Esophagus squamous epithelium (tissue), 5 donors: ENCODE measurements around the gene BAZ2A. TPM values are rescaled to one million over a fixed set of nuclear protein-coding genes. Genes with fewer than 3 reads are reported as not detected.

Source experiments
- DNase-seq: peaks from one replicate; lab custom pipeline; 2025; lab: John Stamatoyannopoulos, UW
- H3K27ac ChIP-seq, 4 donors: fragments of 200-600 bp; sonication (generic); one replicate each; pipeline ENCODE4 v1.5.1; 2016 to 2019; ENCODE audit warnings: mild to moderate bottlenecking in 1 of 4
- H3K27me3 ChIP-seq, 4 donors: fragments of 200-600 bp; sonication (generic); 1 replicate in 3 of 4; 2 replicates in 1 of 4; pipeline versions ENCODE4 v1.5.1 to v1.6.0; 2017 to 2021; ENCODE audit warnings: antibody characterized with exemption in 1 of 4
- H3K36me3 ChIP-seq, 3 donors: fragments of 200-600 bp; sonication (generic); one replicate each; pipeline ENCODE4 v1.5.1; 2016 to 2019
- H3K4me1 ChIP-seq, 3 donors: fragments of 200-600 bp; sonication (generic); one replicate each; pipeline ENCODE4 v1.5.1; 2017 to 2019
- H3K4me3 ChIP-seq, 4 donors: fragments of 200-600 bp; sonication (generic); 1 replicate in 3 of 4; 2 replicates in 1 of 4; pipeline ENCODE4 v1.5.1; 2016 to 2019; ENCODE audit warnings: mild to moderate bottlenecking in 2 of 4, moderate library complexity in 1 of 4
- H3K9me3 ChIP-seq, 3 donors: fragments of 200-600 bp; sonication (generic); one replicate each; pipeline ENCODE4 v1.5.1; 2016 to 2019
- CTCF ChIP-seq, 6 experiments: fragments of 450-650 bp in 4 of 6; fragments of 200-600 bp in 2 of 6; sonication (generic) in 2 of 6; IDR thresholded peaks; one replicate each; pipeline ENCODE4 v1.5.1; 2016 to 2019; ENCODE audit warnings: antibody characterized with exemption in 6 of 6, mild to moderate bottlenecking in 4 of 6, moderate library complexity in 4 of 6
- POLR2A ChIP-seq, 4 donors: fragments of 450-650 bp; IDR thresholded peaks; one replicate each; pipeline ENCODE4 v1.6.1; 2017; ENCODE audit warnings: antibody characterized with exemption in 4 of 4, mild to moderate bottlenecking in 4 of 4, moderate library complexity in 3 of 4
- WGBS, 2 donors: methylation state at CpG; one replicate each; pipeline ENCODE4 v1.1.5; 2018; 5-methylcytosine and 5-hydroxymethylcytosine counted together
- intact Hi-C: fragments of 100-400 bp; cut with DNase I; formaldehyde crosslinking; loops from one replicate; pipeline ENCODE4 v1.15.0; 2022
- total RNA-seq, 4 donors: library from RNA; depleted of rRNA; stranded (reverse); fragments of >200 nt; gene quantifications; one replicate each; pipeline ENCODE4 v1.1.0, GENCODE V29; 2016
- donor health status: DM: yes; HTN: yes; CAD: no.

The BAZ2A gene
- total RNA-seq, 4 donors from 2014 or later: 36.7 to 65.3 (median 59.8) TPM

GRCh38 chr12:56670836-56671235 is 40.7 kb upstream of the BAZ2A start:
- no peak for DNase-seq
- Histone ChIP-seq H3K27ac (no peak overlapping the region), H3K27me3 (no peaks in the 10 kb centered on the region), H3K36me3 (peaks cover 16 to 78% (median 22%) of the 10 kb centered on the region in 3 donors), H3K4me1 (peaks cover 0 to 40% (median 2%) of the 10 kb centered on the region in 3 donors), H3K9me3 (no peaks in the 10 kb centered on the region), H3K4me3 (no peak overlapping the region)
- TF ChIP-seq CTCF (IDR thresholded peaks at IDR 0.05) (no peak), POLR2A (IDR thresholded peaks at IDR 0.05) (no peak)
- WGBS, 2 donors: 76 to 87% methylated on average over 4 of the region's 4 CpGs
- intact Hi-C loops: no loop called here

- no peak overlapping the region for H3K4me3 ChIP-seq
- TF ChIP-seq CTCF (IDR thresholded peaks at IDR 0.05) (no peak), POLR2A (IDR thresholded peaks at IDR 0.05) (no peak)
These were observed 38.0 kb upstream of the BAZ2A start for GRCh38 chr12:56668197-56668457.

GRCh38 chr12:56661979-56662638 is 32.0 kb upstream of the BAZ2A start:
- Histone ChIP-seq H3K27ac (no peak overlapping the region), H3K4me1 (no peaks in the 10 kb centered on the region), H3K36me3 (peaks cover 5 to 52% (median 9%) of the 10 kb centered on the region in 3 donors), H3K27me3 (no peaks in the 10 kb centered on the region), H3K9me3 (no peaks in the 10 kb centered on the region), H3K4me3 (no peak overlapping the region)
- TF ChIP-seq CTCF (IDR thresholded peaks at IDR 0.05) (no peak), POLR2A (IDR thresholded peaks at IDR 0.05) (no peak)
- WGBS, 2 donors: 87 to 96% methylated on average over 3 to 8 of the region's 13 CpGs
- DNase-seq: no peak
- intact Hi-C loops: no loop called here

More at GRCh38 chr12:56668197-56668457, 38.0 kb upstream of the BAZ2A start:
- peaks cover 24 to 99% (median 27%) of the 10 kb centered on the region in 3 donors for H3K36me3 ChIP-seq
- H3K27me3 ChIP-seq: no peaks in the 10 kb centered on the region
- no peak overlapping the region for H3K27ac ChIP-seq
- intact Hi-C loops: no loop called here
- H3K4me1 ChIP-seq: peaks cover 0 to 25% (median 0%) of the 10 kb centered on the region in 3 donors
- H3K9me3 ChIP-seq: no peaks in the 10 kb centered on the region
- 79 to 93% methylated on average over 2 of the region's 2 CpGs for WGBS, 2 donors
- no peak for DNase-seq

GRCh38 chr12:56661560-56661959 is 31.4 kb upstream of the BAZ2A start:
- intact Hi-C loops: no loop called here
- no peak for DNase-seq
- no peaks in the 10 kb centered on the region for H3K27me3 ChIP-seq
- no peak overlapping the region for H3K4me3 ChIP-seq
- H3K4me1 ChIP-seq: no peaks in the 10 kb centered on the region
- no peaks in the 10 kb centered on the region for H3K9me3 ChIP-seq
- no peak overlapping the region for H3K27ac ChIP-seq
- no peak for TF ChIP-seq POLR2A (IDR thresholded peaks at IDR 0.05)
- no peak for TF ChIP-seq CTCF (IDR thresholded peaks at IDR 0.05)
- peaks cover 5 to 47% (median 9%) of the 10 kb centered on the region in 3 donors for H3K36me3 ChIP-seq
- WGBS, 2 donors: 81 to 92% methylated on average over 7 of the region's 7 CpGs

- Histone ChIP-seq H3K36me3 (peaks cover 0 to 20% (median 0%) of the 10 kb centered on the region in 3 donors), H3K27me3 (no peaks in the 10 kb centered on the region), H3K9me3 (peaks cover 0 to 15% (median 5%) of the 10 kb centered on the region in 3 donors), H3K27ac (no peak overlapping the region), H3K4me3 (no peak overlapping the region), H3K4me1 (no peaks in the 10 kb centered on the region)
- intact Hi-C loops: no loop called here
- TF ChIP-seq CTCF (IDR thresholded peaks at IDR 0.05) (no peak), POLR2A (IDR thresholded peaks at IDR 0.05) (no peak)
- 85 to 100% methylated on average over 1 of the region's 1 CpG for WGBS, 2 donors
- DNase-seq: no peak
These were observed 28.8 kb upstream of the BAZ2A start for GRCh38 chr12:56658921-56659320.
